HepG2 (cell line): ENCODE data around the gene SS18L1.

Source experiments
- ATF7 ChIP-seq, 2 experiments: fragments of 450-650 bp in 1 of 2; sonication (generic) in 1 of 2; formaldehyde crosslinking in 1 of 2; IDR thresholded peaks; 2 replicates each; pipeline versions ENCODE4 v1.4.0 to v1.6.1; 2016 to 2020; ENCODE audit warnings: antibody characterized with exemption in 1 of 2, mild to moderate bottlenecking in 1 of 2, missing genetic modification reagents in 1 of 2
- CBFB ChIP-seq: sonication (generic); formaldehyde crosslinking; IDR thresholded peaks from 2 replicates; pipeline ENCODE4 v1.4.0; 2020; ENCODE audit warnings: missing genetic modification reagents
- CHD4 ChIP-seq: fragments of 200-600 bp; sonication (generic); IDR thresholded peaks from 2 replicates; pipeline ENCODE4 v1.7.0; 2017; ENCODE audit warnings: mild to moderate bottlenecking, low read length, borderline replicate concordance
- EZH2 ChIP-seq: conservative IDR thresholded peaks from 2 replicates; pipeline ENCODE4 v1.6.1; 2012; ENCODE audit warnings: mild to moderate bottlenecking, low read depth, low read length, moderate library complexity
- MAX ChIP-seq: IDR thresholded peaks from 2 replicates; pipeline ENCODE4 v1.6.1; 2012; ENCODE audit warnings: inconsistent platforms
- RERE ChIP-seq: IDR thresholded peaks from 2 replicates; pipeline ENCODE4 v1.6.1; 2016; ENCODE audit warnings: low read depth, missing genetic modification reagents, missing compliant biosample characterization
- SNAPC5 ChIP-seq: sonication (generic); formaldehyde crosslinking; IDR thresholded peaks from 2 replicates; pipeline ENCODE4 v1.8.1; 2023; ENCODE audit warnings: mild to moderate bottlenecking, missing genetic modification reagents, borderline replicate concordance
- TCF7L2 ChIP-seq: IDR thresholded peaks from 2 replicates; pipeline ENCODE4 v1.6.1; 2011; ENCODE audit warnings: mild to moderate bottlenecking, low read depth, low read length, moderate library complexity
- ZMAT3 ChIP-seq: sonication (generic); formaldehyde crosslinking; conservative IDR thresholded peaks from 2 replicates; pipeline ENCODE4 v1.7.0; 2021; ENCODE audit warnings: missing genetic modification reagents
- ZNF101 ChIP-seq: sonication (generic); formaldehyde crosslinking; IDR thresholded peaks from 2 replicates; pipeline ENCODE4 v1.4.0; 2020; ENCODE audit warnings: mild to moderate bottlenecking, low read depth, missing genetic modification reagents, borderline replicate concordance
- ZNF121 ChIP-seq: sonication (generic); formaldehyde crosslinking; IDR thresholded peaks from 2 replicates; pipeline ENCODE4 v1.5.0; 2020; ENCODE audit warnings: mild to moderate bottlenecking, missing genetic modification reagents
- TF ChIP-seq, protein P1 (sequence below): sonication (generic); formaldehyde crosslinking; IDR thresholded peaks from 2 replicates; pipeline ENCODE4 v1.5.0; 2020; ENCODE audit warnings: mild to moderate bottlenecking, missing genetic modification reagents, moderate library complexity
- TF ChIP-seq, protein P2 (sequence below): sonication (generic); formaldehyde crosslinking; IDR thresholded peaks from 2 replicates; pipeline ENCODE4 v1.4.0; 2020; ENCODE audit warnings: missing genetic modification reagents, borderline replicate concordance

- TF ChIP-seq, protein P1, sequence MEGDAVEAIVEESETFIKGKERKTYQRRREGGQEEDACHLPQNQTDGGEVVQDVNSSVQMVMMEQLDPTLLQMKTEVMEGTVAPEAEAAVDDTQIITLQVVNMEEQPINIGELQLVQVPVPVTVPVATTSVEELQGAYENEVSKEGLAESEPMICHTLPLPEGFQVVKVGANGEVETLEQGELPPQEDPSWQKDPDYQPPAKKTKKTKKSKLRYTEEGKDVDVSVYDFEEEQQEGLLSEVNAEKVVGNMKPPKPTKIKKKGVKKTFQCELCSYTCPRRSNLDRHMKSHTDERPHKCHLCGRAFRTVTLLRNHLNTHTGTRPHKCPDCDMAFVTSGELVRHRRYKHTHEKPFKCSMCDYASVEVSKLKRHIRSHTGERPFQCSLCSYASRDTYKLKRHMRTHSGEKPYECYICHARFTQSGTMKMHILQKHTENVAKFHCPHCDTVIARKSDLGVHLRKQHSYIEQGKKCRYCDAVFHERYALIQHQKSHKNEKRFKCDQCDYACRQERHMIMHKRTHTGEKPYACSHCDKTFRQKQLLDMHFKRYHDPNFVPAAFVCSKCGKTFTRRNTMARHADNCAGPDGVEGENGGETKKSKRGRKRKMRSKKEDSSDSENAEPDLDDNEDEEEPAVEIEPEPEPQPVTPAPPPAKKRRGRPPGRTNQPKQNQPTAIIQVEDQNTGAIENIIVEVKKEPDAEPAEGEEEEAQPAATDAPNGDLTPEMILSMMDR (CRISPR knock-in tag), result no peak
- TF ChIP-seq, protein P2, sequence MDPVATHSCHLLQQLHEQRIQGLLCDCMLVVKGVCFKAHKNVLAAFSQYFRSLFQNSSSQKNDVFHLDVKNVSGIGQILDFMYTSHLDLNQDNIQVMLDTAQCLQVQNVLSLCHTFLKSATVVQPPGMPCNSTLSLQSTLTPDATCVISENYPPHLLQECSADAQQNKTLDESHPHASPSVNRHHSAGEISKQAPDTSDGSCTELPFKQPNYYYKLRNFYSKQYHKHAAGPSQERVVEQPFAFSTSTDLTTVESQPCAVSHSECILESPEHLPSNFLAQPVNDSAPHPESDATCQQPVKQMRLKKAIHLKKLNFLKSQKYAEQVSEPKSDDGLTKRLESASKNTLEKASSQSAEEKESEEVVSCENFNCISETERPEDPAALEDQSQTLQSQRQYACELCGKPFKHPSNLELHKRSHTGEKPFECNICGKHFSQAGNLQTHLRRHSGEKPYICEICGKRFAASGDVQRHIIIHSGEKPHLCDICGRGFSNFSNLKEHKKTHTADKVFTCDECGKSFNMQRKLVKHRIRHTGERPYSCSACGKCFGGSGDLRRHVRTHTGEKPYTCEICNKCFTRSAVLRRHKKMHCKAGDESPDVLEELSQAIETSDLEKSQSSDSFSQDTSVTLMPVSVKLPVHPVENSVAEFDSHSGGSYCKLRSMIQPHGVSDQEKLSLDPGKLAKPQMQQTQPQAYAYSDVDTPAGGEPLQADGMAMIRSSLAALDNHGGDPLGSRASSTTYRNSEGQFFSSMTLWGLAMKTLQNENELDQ, result no peak
- no peak for TF ChIP-seq MAX
- no peak for TF ChIP-seq ATF7 (IDR thresholded peaks at IDR 0.05)
- no peak for TF ChIP-seq ATF7 (CRISPR knock-in tag; IDR thresholded peaks at IDR 0.05)
- no peak for TF ChIP-seq ZMAT3 (CRISPR knock-in tag)
- TF ChIP-seq CBFB (CRISPR knock-in tag), result no peak
- no peak for TF ChIP-seq ZNF101 (CRISPR knock-in tag)
- no peak for TF ChIP-seq RERE (CRISPR knock-in tag)
- TF ChIP-seq CHD4, result no peak
- no peak for TF ChIP-seq TCF7L2
- TF ChIP-seq SNAPC5, result no peak
- no peak for TF ChIP-seq ZNF121 (CRISPR knock-in tag)
- TF ChIP-seq EZH2, result no peak
Observed at GRCh38 chr20:62183426-62184142, 40.0 kb downstream of the SS18L1 start.
